Brain microvascular endothelial cell (primary cell): Measurements from ENCODE around the gene DCTN5.

Experiments used
- DNase-seq: peaks from one replicate; pipeline ENCODE4 v3.0.0-alpha.2; 2020
- H3K27ac ChIP-seq: fragments of 250-450 bp; sonication (Bioruptor Pico); 2 replicates; pipeline ENCODE4 v1.5.1; 2020; ENCODE audit warnings: mild to moderate bottlenecking, moderate library complexity
- H3K27me3 ChIP-seq: fragments of 250-450 bp; sonication (Bioruptor Pico); replicated peaks from 2 replicates; pipeline ENCODE4 v1.5.1; 2020; ENCODE audit warnings: mild to moderate bottlenecking
- H3K36me3 ChIP-seq: fragments of 250-450 bp; sonication (Bioruptor Pico); replicated peaks from 2 replicates; pipeline ENCODE4 v1.5.1; 2020; ENCODE audit warnings: mild to moderate bottlenecking
- H3K4me3 ChIP-seq: 2 replicates; pipeline ENCODE4 v1.5.1; 2011; ENCODE audit warnings: low read depth, mild to moderate bottlenecking, control low read depth, low read length, moderate library complexity
- CTCF ChIP-seq: IDR thresholded peaks from 2 replicates; pipeline ENCODE4 v1.5.1; 2011; ENCODE audit warnings: low read depth, mild to moderate bottlenecking, moderate library complexity, low read length, control low read depth, inconsistent platforms; ENCODE audit errors: missing control alignments
- in situ Hi-C: cut with HindIII; loops from 2 replicates; pipeline ENCODE4 v1.10.0; 2017; ENCODE audit warnings: low sequenced_read_pairs, low pct_ligation_motif_present

The DCTN5 gene

GRCh38 chr16:23706439-23706838, 65.2 kb downstream of the DCTN5 start:
- no peaks in the 10 kb centered on the region for H3K27me3 ChIP-seq
- TF ChIP-seq CTCF = no peak
- H3K27ac ChIP-seq = no peak overlapping the region
- H3K36me3 ChIP-seq = no peaks in the 10 kb centered on the region
- DNase-seq = no peak
- in situ Hi-C loops = no loop called here
- H3K4me3 ChIP-seq = no peak overlapping the region

GRCh38 chr16:23709536-23709935, 68.3 kb downstream of the DCTN5 start:
- in situ Hi-C loops = no loop called here
- Histone ChIP-seq H3K36me3 (no peaks in the 10 kb centered on the region), H3K27ac (no peak overlapping the region), H3K27me3 (peaks cover 9% of the 10 kb centered on the region), H3K4me3 (no peak overlapping the region)
- TF ChIP-seq CTCF = no peak
- no peak for DNase-seq

GRCh38 chr16:23710008-23710407, 68.7 kb downstream of the DCTN5 start:
- no peaks in the 10 kb centered on the region for H3K36me3 ChIP-seq
- peaks cover 9% of the 10 kb centered on the region for H3K27me3 ChIP-seq
- DNase-seq = no peak
- H3K27ac ChIP-seq = no peak overlapping the region
- no peak overlapping the region for H3K4me3 ChIP-seq
- in situ Hi-C loops = no loop called here
- no peak for TF ChIP-seq CTCF

- Histone ChIP-seq H3K27me3 (peaks cover 9% of the 10 kb centered on the region), H3K36me3 (no peaks in the 10 kb centered on the region), H3K27ac (no peak overlapping the region), H3K4me3 (no peak overlapping the region)
- in situ Hi-C loops = no loop called here
- DNase-seq = no peak
- no peak for TF ChIP-seq CTCF
Measured at GRCh38 chr16:23710504-23710903, 69.2 kb downstream of the DCTN5 start.

- no peak for DNase-seq
- peaks cover 9% of the 10 kb centered on the region for H3K27me3 ChIP-seq
Measured at GRCh38 chr16:23711785-23712184, 70.5 kb downstream of the DCTN5 start.

More at GRCh38 chr16:23711785-23712184, 70.5 kb downstream of the DCTN5 start:
- no peak overlapping the region for H3K27ac ChIP-seq
- in situ Hi-C loops = no loop called here
- TF ChIP-seq CTCF = no peak
- no peak overlapping the region for H3K4me3 ChIP-seq
- no peaks in the 10 kb centered on the region for H3K36me3 ChIP-seq
